Measurements from ENCODE around the gene CRYZ.

Gene CRYZ

DNA sequence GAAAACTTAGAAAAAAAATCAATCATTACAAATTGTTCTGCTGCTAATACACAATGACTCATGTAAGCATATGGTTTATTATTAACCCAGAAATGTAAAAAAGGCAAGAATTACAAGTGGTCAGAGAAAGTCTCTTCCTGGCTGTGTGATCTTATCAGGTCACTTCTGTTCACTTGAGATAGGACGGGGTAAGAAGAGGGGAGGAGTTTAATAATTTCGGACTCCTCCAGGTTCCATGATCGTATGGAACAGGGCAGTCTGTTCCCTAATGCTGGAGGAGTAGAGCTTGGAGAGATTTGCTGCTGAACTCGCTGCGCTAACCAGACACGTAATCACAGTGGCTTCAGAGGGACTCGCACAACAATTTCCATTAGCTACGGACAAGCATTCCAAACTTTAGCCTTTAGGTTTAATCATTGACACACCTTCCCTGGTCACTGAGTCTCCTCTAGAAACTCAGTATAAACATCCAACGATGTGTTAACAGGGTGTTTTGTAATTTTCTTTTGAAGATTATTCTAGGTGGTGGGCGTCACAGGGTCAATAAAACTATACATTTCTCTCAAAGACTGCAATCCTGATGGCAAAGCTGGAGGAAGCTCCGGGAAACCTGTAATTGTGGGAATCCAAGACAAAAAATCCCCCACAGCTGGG is 1.3 kb downstream of the CRYZ start:
- DNase-seq (ENCODE audit: low spot score), result no peak

DNA sequence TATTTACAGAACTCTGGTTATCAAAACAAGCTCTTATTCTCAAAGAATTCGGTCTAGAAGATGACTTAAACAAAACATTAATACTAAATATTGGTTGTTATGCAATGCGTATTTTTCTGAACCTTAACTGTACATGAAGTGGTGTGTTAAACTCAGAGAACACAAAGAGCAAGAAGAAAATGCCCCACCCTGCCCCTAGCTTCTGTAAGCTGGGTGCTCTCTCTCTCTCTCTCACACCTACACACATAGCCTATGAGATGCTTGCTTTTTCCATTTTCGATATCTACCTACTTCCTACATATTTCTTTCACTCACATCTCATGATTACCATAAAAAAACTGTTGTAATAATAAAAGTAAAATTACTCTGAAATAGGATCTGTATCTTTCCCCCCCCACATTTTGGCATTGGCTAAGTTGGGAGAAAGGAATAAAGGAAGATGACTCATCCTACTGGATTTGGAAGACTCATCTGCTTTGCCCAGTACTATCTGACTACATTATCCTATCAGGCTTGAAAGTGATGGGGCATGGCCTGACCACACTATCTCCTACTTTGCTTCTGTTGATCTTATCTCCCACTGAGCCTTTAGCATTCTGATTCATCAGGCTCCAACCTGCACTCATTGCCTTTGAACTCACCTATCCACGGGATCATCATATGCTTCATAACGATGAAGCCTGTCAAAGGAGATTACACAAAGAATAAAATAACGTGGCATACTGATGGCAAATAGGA is 2.9 kb downstream of the CRYZ start:
- DNase-seq (ENCODE audit: low spot score), result no peak

DNA sequence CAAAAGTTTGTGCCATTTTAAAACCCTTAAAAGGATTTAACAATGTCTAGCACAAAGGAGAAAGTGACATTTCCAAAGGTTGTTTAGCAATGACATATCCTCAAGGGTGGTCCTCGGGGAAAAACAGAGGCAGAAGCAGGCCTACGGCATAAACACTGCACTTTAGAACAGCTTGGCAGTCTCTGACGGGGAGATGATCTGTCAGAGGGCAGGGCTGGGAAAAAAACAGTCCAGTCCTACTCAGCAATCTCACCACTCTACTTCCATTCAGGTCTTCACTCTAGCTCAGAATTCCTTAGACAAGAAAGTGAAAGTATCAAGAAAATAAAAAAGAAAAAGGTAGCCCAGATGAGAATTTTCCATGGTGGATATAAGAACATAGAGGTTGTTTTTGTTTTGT is 4.1 kb downstream of the CRYZ start:
- DNase-seq (ENCODE audit: low spot score), result no peak

DNA sequence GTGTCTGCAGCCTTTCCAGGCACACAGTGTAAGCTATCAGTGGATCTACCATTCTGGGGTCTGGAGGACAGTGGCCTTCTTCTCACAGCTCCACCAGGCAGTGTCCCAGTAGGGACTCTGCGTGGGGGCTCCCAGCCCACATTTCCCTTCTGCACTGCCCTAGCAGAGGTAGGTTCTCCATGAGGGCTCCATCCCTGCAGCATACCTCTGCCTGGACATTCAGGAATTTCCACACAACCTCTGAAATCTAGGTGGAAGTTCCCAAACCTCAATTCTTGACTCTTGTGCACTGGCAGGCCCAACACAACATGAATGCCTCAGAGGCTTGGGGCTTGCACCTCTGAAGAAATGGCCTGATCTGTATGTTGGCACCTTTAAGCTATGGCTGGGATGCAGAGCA is 6.8 kb downstream of the CRYZ start:
- DNase-seq (ENCODE audit: low spot score), result no peak

DNA sequence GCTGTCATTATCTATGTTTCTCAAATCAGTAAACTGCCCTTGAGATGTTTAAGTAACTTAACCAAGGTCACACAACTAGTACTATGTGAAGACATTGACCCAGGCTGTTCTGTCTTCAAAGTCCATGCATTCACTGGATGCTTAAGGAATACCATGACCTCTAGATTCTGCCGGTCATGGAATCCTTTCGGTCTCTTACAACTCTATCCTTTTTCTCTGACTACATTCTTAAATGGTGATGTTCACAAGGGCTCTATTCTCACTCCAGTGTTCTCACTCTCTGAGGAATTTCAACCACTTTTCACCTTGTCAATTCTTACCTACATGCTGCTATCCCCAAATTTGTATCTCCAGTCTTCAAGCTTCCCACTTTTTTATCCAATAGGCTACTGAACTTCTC is 15.2 kb downstream of the CRYZ start:
- DNase-seq (ENCODE audit: low spot score), result no peak

DNA sequence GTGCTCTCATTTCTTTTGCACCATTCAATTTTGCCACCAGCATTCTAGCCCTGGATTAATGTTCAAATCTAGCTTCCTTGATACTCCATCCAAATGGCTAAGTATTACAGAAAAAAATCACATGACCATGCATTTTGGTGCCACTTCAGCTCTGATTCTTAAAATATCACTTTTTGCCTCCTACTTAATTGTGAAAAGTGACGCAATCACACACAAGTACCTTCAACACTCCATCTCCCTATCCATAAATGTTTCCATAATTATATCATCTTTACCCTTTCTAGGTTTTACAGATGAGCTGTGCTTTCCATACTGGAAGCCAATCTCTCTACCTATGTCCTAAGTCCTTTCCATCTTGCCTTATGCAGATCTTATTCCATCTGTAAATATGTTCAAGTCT is 16.0 kb downstream of the CRYZ start:
- DNase-seq (ENCODE audit: low spot score), result no peak

DNA sequence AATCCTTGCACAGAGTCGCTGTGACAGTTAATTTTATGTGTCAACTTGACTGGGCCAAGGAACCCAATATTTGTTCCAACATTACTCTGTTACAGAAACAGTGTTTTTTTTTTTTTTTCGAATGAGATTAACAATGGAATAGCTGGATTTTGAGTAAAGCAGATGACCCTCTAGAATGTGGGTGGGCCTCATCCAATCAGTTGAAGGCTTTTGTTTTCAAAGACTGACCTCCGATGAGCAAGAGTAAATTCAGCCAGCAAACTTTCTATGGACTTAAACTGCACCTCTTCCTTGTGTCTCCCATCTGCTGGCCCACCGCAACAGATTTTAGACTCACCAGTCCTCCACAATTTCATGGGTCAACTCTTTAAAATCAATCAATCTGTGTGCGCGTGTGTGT is 17.0 kb downstream of the CRYZ start:
- no peak for DNase-seq (ENCODE audit: low spot score)

DNA sequence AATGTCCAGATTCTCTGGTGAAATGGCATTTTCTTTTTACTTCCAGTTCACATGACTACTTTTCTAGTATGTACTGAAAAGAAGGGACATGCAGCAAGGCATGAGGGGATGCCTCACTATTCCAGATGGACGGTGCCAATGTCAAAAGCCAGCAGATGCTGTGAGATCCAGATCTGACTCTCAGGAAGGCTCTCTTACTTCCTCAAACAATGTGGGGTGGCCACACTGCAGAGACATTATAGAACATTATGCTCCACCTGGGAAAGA is 17.7 kb downstream of the CRYZ start:
- DNase-seq (ENCODE audit: low spot score), result no peak

DNA sequence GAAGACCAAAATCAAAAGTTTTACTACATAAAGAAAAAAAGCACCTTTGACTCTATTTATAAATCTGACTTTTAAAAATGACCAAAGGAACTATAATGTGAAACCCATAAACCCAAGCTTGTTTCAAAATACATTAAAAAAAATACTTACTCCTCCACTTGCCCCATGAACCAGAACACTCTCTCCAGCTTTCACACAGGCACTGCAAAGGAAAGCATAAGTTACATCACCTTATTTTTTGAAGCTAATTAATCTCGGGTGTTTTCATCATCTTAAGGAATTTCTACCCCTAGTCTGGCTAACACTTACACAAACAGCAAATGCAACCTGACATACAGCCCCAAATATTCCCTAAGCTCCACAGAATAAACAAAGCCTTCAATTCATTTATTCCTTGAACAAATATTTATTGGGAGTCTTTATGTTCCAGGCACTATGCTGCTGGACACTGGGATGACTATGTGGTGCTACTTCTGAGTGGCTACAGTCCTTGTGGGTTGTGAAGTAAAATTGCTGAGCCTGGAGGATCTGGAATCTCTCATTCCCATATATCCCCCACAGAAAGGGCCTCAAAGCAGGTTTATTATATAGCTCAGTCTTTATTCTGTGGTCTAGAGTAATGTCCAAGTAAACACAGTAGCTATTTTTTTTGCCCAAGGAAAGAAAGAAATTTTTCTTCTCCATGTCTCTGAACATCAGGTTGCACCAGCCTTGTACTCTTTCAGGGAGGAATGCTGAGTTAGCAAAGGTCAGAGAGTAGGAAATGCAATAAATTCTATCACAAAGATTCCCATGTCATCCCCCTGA is 18.2 kb downstream of the CRYZ start:
- no peak for DNase-seq (ENCODE audit: low spot score)

DNA sequence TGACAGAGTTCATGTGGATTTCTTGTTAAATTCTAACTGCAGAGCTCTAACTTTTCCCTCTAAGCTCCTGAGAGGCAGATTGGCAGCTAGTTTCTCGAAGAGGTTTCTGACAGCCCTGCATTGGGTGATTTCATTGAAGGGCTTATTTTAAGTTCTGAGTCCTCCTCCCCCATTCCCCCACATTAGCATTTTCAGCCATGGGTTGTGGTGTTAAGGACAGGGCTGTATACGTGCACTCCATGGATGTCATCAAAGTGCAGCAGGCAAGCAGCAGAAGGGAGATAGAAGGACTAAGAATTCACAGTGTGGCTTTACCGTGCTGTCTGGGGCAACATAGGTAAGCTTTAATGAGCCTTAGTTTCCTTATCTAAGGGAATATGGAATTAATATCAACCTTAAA is 19.0 kb downstream of the CRYZ start:
- DNase-seq (ENCODE audit: low spot score), result no peak

DNA sequence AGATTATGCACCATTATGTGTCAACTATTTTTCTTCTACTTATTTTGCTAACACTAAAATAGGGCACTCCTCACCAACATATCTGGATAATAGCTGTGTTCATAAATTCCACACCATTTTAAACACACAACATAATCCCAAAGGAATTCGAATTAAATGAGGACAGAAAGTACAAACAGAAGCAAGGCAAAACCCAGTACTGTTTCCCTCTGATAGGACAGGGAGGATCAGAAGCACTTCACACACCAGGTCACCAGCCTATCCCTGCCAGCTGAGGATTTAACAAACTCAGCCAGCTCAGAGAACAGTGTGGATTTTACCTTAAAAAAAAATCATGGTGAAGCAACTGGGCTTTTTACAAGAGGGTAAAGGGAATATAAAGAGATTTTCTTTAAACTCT is 20.0 kb downstream of the CRYZ start:
- DNase-seq (ENCODE audit: low spot score), result no peak

DNA sequence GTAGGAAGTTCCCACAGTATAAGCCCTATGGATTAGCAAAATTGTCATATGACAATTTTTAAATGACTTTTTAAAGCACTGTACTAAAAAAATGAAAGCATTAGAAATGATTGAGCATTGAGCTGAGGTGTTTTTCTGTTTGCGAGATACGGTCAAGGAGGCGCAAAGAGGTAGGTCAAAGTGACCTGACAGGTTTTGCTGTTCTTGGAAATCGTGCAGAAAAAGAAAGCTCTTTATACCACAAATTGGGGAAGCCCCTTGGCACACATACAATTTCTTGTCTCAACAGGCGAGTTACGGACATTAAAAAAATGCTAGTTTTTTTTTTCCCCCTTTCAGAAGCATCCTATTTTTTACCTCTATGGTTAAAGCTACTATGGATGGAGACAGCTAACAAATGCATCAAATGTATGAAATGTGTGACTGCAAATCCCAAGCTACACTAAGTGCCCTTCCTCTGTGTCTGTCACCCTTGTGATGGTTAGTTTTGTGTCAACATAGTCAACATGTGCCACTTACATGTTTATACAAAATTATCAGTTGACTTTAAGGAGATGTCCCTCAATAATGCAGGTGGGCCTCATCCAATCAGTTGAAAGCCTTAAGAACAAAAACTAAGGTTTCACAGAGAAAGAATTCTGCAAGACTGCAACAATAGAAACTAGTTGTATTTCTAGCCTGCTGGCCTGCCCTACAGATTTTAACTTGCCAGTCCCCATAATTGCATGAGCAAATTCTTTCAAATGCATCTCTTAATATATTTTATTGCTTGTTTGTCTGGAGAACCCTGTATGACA is 29.3 kb downstream of the CRYZ start:
- DNase-seq (ENCODE audit: low spot score), result no peak

DNA sequence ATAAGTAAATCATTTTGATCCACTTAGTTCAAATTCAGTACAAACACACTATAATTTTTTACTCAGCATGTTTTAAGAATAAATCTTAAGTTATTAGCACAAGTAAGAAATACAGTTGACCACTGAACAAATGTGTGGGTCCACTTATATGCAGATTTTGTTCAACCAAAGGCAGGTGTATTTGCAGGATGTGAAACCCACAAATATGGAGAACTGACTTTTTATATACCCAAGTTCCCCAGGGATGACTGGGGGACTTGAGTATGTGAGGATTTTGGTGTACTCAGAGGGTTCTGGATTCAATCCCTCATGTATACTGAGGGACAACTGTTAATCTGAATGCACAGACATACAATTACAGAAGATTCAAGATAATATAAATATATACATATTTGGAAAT is 33.5 kb downstream of the CRYZ start:
- no peak for DNase-seq (ENCODE audit: low spot score)

DNA sequence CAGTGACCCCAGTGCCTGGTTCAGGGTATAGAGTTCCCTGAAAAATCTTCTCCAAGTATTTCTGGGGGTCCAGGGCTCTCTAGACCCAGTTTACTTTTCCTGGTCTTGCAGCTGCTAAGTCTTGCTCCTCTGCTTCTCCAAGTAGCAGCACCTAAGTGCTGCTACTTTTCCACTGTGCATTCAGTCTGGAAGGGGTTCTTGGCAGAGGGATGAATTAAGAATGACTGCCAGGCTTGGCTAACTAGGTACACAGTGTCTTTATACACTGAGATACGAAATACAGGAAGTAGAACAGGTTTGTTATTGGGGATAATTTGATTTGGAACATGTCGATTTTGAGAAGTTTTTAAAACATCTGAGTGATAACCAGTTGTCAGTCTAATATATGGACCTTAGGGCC is 35.0 kb downstream of the CRYZ start:
- DNase-seq (ENCODE audit: low spot score), result no peak

DNA sequence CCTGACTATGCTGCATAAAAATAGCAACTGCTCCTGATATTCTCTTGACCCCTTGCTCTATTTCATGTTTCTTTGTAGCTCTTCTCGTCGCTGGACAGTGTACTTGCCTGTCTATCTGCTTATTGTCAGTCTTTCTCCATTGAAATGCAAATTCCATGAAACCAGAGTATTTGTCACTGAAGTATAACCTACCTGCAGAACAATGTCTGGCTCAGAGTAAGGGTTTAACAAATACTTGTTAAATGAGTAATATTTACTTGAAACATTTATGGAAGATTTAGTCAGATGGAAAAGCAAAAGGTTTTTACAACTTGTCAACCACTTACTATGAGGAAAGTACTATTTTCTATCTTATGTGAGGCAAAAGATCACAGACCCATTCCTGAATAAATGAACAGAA is 39.4 kb downstream of the CRYZ start:
- no peak for DNase-seq (ENCODE audit: low spot score)

DNA sequence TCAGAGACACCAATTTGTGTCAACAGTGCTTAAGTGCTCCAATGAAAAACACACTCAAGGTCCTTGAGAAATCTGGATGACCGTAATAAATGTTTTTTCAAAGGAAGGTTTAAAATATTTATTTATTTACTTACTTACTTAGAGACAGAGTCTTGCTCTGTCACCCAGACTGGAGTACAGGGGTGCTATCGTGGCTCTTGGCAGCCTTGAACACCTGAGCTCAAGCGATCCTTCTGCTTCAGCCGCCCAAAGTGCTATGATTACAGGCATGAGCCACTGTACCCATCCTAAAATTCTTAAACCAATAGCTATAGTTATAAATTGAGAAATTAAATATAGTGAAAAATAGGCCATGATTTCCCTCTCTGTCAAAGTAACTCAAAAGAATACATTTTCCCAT is 41.9 kb downstream of the CRYZ start:
- DNase-seq (ENCODE audit: low spot score), result no peak

DNA sequence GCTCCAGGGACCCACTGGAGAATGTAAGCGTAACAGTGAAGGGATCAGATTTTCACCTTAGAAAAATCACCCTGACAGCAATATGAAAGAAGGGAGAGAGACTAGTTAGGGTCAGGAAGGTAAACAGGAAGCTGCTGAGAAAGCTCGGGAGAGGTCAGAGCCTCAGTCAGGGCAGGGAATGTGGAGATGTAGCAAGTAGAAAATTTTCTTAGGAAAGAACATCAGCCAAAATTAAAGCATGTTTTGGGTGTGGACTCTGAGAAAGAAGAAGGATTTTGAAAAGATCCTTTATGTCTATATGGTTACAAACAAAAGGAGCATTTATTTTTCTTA is 42.5 kb downstream of the CRYZ start:
- DNase-seq (ENCODE audit: low spot score), result no peak

DNA sequence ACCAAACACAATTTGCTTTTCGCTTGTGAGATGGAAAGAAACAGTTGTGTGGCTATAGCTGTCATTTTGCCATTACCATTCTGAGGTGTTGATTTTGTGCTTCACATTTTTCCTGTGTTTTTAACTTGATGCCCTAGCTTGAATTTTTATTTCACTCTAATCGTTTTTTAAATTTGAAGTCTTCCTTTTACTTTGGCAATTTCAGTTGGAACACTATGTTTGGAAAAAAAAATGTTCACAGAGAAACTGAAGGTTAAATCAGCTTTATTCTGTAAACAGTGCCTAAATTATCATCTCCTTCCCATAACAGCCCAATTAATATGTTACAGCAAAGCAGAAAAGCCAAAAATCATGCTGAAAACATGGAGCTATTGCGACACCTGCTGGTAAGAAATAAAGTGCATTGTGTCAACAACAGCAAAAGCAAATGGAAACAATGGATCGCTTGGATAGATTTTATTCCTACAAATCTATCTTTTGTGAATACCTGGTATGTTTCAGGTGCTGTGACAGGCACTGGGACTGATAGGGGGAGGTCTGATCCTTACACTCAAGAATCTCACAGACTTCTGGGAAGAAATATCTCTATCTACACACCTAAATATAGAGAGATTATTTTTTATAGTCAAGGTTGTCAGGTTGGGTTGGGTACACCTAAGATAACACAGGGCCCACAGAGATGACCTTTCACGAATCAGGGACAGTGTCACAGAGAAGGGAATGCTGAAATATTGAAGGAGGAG is 43.1 kb downstream of the CRYZ start:
- DNase-seq (ENCODE audit: low spot score), result peak; percentile 59

DNA sequence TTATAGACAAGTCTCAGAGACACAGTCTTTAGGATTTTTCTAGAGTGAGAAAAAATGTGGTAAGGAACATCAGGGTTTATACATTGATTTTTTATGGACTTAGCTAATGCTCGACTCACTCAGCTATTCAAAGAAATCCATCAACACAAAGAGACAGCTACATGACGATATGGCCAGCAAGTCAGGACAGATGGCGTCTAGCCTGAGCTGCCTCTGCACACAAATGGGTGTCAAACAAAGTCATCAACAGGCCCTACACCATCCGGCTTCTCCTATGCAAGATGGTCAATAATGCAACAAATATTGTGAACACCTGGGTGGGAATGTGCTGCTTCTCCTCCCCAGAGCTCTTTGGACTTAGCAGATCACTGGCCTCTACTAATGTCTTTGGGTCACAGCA is 45.9 kb downstream of the CRYZ start:
- no peak for DNase-seq (ENCODE audit: low spot score)

DNA sequence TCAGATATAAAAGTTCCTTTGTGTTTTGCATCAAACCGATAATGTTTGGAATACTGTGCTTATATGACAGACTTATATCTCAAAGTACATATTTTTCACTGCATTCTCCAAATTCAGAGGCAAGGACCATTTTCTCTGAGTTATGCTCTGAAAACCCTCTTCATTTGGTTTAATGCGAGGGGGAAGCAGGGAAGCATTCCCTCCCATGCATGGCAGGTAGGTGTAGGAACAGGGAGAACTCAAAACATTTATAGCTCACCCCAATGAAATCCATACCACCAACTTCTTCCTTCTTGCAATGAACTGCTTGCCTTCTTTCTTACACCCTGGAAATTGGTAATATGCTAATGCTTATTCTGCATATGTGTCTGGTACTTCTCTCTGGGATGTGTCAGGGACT is 48.5 kb downstream of the CRYZ start:
- DNase-seq (ENCODE audit: low spot score), result no peak

DNA sequence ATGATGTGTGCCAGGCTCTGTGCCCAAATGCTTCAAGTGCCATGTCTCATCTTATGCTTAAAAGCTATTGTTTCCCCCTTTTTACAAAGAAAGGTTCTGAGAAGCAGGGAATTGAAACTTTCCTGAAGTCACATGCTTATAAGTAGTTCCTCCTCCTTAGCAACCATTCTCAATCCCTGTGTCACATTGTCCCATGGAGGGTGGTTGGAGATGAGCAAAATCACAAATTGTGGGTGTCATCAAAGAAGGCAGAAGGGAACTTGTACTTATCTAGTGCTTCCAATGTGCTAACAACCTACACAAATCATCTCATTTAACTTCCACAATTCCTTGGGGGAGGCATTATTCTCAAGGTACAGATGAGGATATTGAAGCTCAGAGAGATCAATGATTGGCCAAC is 49.2 kb downstream of the CRYZ start:
- no peak for DNase-seq (ENCODE audit: low spot score)

DNA sequence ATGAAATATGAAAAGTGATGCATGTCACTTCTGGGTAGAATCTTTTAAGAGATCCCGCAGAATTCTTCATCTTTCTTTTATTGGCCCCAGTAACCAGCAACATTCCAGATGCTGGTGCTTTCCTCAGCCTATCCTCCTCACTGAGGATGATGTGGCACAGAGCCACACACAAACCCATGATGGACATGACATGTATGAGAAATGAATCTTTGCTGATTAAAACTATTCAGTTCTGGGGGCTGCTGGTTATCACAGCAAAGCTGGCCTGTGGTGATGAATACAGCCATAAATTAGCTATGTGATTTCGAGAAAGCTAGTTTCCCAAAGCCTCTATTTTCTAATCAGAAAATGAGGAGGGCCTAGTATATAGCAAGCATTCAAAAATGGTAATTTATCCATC is 51.0 kb downstream of the CRYZ start:
- DNase-seq (ENCODE audit: low spot score), result no peak
